H9 (cell line): Measurements from ENCODE around the gene TBXA2R. TPM values are rescaled to one million over a fixed set of nuclear protein-coding genes. Genes with fewer than 3 reads are reported as not detected.

Source experiments
- DNase-seq: peaks from one replicate; pipeline ENCODE4 v3.0.0-alpha.2; 2017
- H2AFZ ChIP-seq: one replicate; pipeline ENCODE4 v1.6.1; 2013; ENCODE audit warnings: mild to moderate bottlenecking, low read length, control low read depth, moderate library complexity
- H2AK5ac ChIP-seq: 2 replicates; pipeline ENCODE4 v1.6.1; 2013; ENCODE audit warnings: low read length, control low read depth, mixed read lengths; ENCODE audit not compliant: insufficient read length
- H2BK120ac ChIP-seq: one replicate; pipeline ENCODE4 v1.6.1; 2013; ENCODE audit warnings: low read depth, mild to moderate bottlenecking, low read length, control low read depth, inconsistent platforms; ENCODE audit not compliant: poor library complexity, severe bottlenecking
- H2BK12ac ChIP-seq: 2 replicates; pipeline ENCODE4 v1.6.1; 2013; ENCODE audit warnings: low read length, control low read depth, mixed read lengths, low read depth; ENCODE audit not compliant: insufficient read length
- H2BK15ac ChIP-seq: 2 replicates; pipeline ENCODE4 v1.6.1; 2013; ENCODE audit warnings: low read depth, low read length, control low read depth
- H2BK20ac ChIP-seq: one replicate; pipeline ENCODE4 v1.6.1; 2013; ENCODE audit warnings: low read depth, mild to moderate bottlenecking, low read length, control low read depth, inconsistent platforms; ENCODE audit not compliant: poor library complexity, severe bottlenecking
- H2BK5ac ChIP-seq: 2 replicates; pipeline ENCODE4 v1.6.1; 2013; ENCODE audit warnings: low read length, control low read depth, mixed read lengths; ENCODE audit not compliant: insufficient read length
- H3K14ac ChIP-seq: 2 replicates; pipeline ENCODE4 v1.6.1; 2013; ENCODE audit warnings: low read length, control low read depth; ENCODE audit not compliant: insufficient read depth
- H3K18ac ChIP-seq: 2 replicates; pipeline ENCODE4 v1.6.1; 2013; ENCODE audit warnings: low read depth, mild to moderate bottlenecking, mixed read lengths, low read length, control low read depth; ENCODE audit not compliant: insufficient read length
- H3K23ac ChIP-seq: 2 replicates; pipeline ENCODE4 v1.6.1; 2013; ENCODE audit warnings: low read length, control low read depth, mixed read lengths, low read depth; ENCODE audit not compliant: insufficient read length
- H3K23me2 ChIP-seq: 2 replicates; pipeline ENCODE4 v1.6.1; 2013; ENCODE audit warnings: low read depth, mild to moderate bottlenecking, mixed read lengths, low read length, control low read depth; ENCODE audit not compliant: insufficient read length, poor library complexity, severe bottlenecking
- H3K27ac ChIP-seq: 2 replicates; pipeline ENCODE4 v1.5.1; 2013; ENCODE audit warnings: low read length, control low read depth, mixed read lengths, low read depth; ENCODE audit not compliant: insufficient read length
- H3K27me3 ChIP-seq: 2 replicates; pipeline ENCODE4 v1.6.1; 2013; ENCODE audit warnings: low read length, control low read depth, inconsistent platforms; ENCODE audit not compliant: insufficient read depth
- H3K4ac ChIP-seq: 2 replicates; pipeline ENCODE4 v1.6.1; 2013; ENCODE audit warnings: low read depth, mild to moderate bottlenecking, control low read depth, inconsistent platforms, low read length, moderate library complexity
- H3K4me1 ChIP-seq: 2 replicates; pipeline ENCODE4 v1.6.1; 2013; ENCODE audit warnings: low read length, control low read depth, inconsistent platforms; ENCODE audit not compliant: insufficient read depth
- H3K4me2 ChIP-seq: 2 replicates; pipeline ENCODE4 v1.6.1; 2013; ENCODE audit warnings: low read length, control low read depth, mixed read lengths; ENCODE audit not compliant: insufficient read length, insufficient read depth
- H3K56ac ChIP-seq: 2 replicates; pipeline ENCODE4 v1.6.1; 2013; ENCODE audit warnings: low read depth, mild to moderate bottlenecking, mixed read lengths, low read length, control low read depth; ENCODE audit not compliant: insufficient read length
- H3K79me1 ChIP-seq: 2 replicates; pipeline ENCODE4 v1.6.1; 2013; ENCODE audit warnings: low read depth, mild to moderate bottlenecking, moderate library complexity, low read length, control low read depth, inconsistent platforms; ENCODE audit not compliant: insufficient read depth, poor library complexity, severe bottlenecking
- H3K79me2 ChIP-seq: 2 replicates; pipeline ENCODE4 v1.6.1; 2013; ENCODE audit warnings: low read length, control low read depth, inconsistent platforms; ENCODE audit not compliant: insufficient read depth
- H3K9ac ChIP-seq: 2 replicates; pipeline ENCODE4 v1.6.1; 2013; ENCODE audit warnings: low read length, control low read depth, mixed read lengths; ENCODE audit not compliant: insufficient read length; ENCODE audit errors: extremely low read depth
- H3K9me3 ChIP-seq: one replicate; pipeline ENCODE4 v1.6.1; 2013; ENCODE audit warnings: low read depth, low read length, inconsistent platforms; ENCODE audit not compliant: control insufficient read depth
- H3T11ph ChIP-seq: one replicate; pipeline ENCODE4 v1.6.1; 2013; ENCODE audit warnings: mild to moderate bottlenecking, low read length, control low read depth, inconsistent platforms
- H4K20me1 ChIP-seq: one replicate; pipeline ENCODE4 v1.6.1; 2013; ENCODE audit not compliant: control insufficient read depth, insufficient read length, insufficient read depth
- H4K5ac ChIP-seq: 2 replicates; pipeline ENCODE4 v1.6.1; 2013; ENCODE audit warnings: low read depth, mild to moderate bottlenecking, mixed read lengths, low read length, control low read depth; ENCODE audit not compliant: insufficient read length
- H4K8ac ChIP-seq: replicated peaks from 2 replicates; pipeline ENCODE4 v1.6.1; 2013; ENCODE audit warnings: low read length, control low read depth, mixed read lengths, low read depth; ENCODE audit not compliant: insufficient read length
- H4K91ac ChIP-seq: 2 replicates; pipeline ENCODE4 v1.6.1; 2013; ENCODE audit warnings: low read depth, mild to moderate bottlenecking, moderate library complexity, mixed read lengths, low read length, control low read depth; ENCODE audit not compliant: insufficient read length
- H3K27ac Mint-ChIP-seq, 3 experiments: 2 replicates in 2 of 3; 3 replicates in 1 of 3; pipeline ENCODE4 v1.8.0; 2020 to 2021; ENCODE audit warnings: mixed read lengths in 3 of 3, mild to moderate bottlenecking in 1 of 3, moderate library complexity in 1 of 3
- H3K27me3 Mint-ChIP-seq: 2 replicates; pipeline ENCODE4 v1.8.0; 2021; ENCODE audit warnings: low read depth, mild to moderate bottlenecking, moderate library complexity, mixed read lengths
- H3K36me3 Mint-ChIP-seq, 3 experiments: 2 replicates in 2 of 3; 3 replicates in 1 of 3; pipeline ENCODE4 v1.8.0; 2020 to 2021; ENCODE audit warnings: low read depth in 3 of 3, mixed read lengths in 3 of 3; ENCODE audit not compliant: insufficient read depth in 1 of 3
- H3K4me1 Mint-ChIP-seq, 2 experiments: 2 replicates each; pipeline ENCODE4 v1.8.0; 2020; ENCODE audit warnings: mixed read lengths in 2 of 2
- H3K4me3 Mint-ChIP-seq, 2 experiments: 2 replicates in 1 of 2; 3 replicates in 1 of 2; pipeline ENCODE4 v1.8.0; 2020 to 2021; ENCODE audit warnings: mild to moderate bottlenecking in 2 of 2, mixed read lengths in 2 of 2, moderate library complexity in 1 of 2
- H3K9me3 Mint-ChIP-seq, 2 experiments: 2 replicates in 1 of 2; 3 replicates in 1 of 2; pipeline ENCODE4 v1.8.0; 2020; ENCODE audit warnings: mild to moderate bottlenecking in 2 of 2, mixed read lengths in 2 of 2, moderate library complexity in 1 of 2
- WGBS: extraction: QIAGEN DNeasy Blood & Tissue Kit; methylation state at CpG from one replicate; pipeline ENCODE4 v1.1.7; 2013; ENCODE audit warnings: missing lambda C conversion rate, low lambda C conversion rate, mixed read lengths; ENCODE audit not compliant: insufficient read length; ENCODE audit errors: extremely low coverage; 5-methylcytosine and 5-hydroxymethylcytosine counted together
- total RNA-seq: library from RNA; stranded (reverse); gene quantifications from 2 replicates; pipeline ENCODE4 v1.2.1, GENCODE V29; 2021
- TF ChIP-seq, protein P1 (sequence below): fragments of 200-600 bp; sonication (generic); conservative IDR thresholded peaks from 3 replicates; pipeline ENCODE4 v1.8.0; 2021; ENCODE audit warnings: antibody characterized with exemption, mild to moderate bottlenecking

Gene TBXA2R
- total RNA-seq, 1 experiment from 2014 or later, result 0.63 TPM

DNA sequence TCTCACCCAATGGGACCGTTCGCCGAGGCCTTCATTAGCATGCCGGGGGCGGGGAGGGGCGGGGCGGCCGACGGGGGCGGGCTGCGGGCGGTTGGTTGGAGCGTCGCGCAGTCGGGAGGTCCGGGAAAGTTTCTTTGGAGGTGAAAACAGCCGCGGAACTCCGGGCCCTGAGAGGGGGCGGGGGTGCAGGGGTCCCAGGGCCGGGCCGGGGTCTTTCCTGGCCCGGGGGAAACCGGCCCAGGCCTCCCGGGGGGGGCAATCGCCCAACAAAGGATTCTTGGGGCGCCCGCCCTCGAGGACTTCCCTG is 33.9 kb downstream of the TBXA2R start, which contains the start of gene HMG20B:
Gene HMG20B (plus strand): TSS at position 90 of the 307 bp plus-strand sequence. CDS start 366 bp downstream, outside the sequence.
- Histone ChIP-seq H3K23ac (no peak within 1 kb of the TSS), H3K23me2 (peaks cover 9% of the 10 kb centered on the region), H2AFZ (no peak within 1 kb of the TSS), H3K79me2 (no peaks in the 10 kb centered on the region), H3T11ph (no peak within 1 kb of the TSS), H3K14ac (no peak within 1 kb of the TSS), H3K56ac (no peak within 1 kb of the TSS), H2BK12ac (no peak within 1 kb of the TSS), H2BK20ac (no peak within 1 kb of the TSS), H2BK15ac (no peak within 1 kb of the TSS), H2AK5ac (no peak within 1 kb of the TSS), H3K4ac (no peak within 1 kb of the TSS), H2BK120ac (no peak within 1 kb of the TSS), H4K8ac (no peak within 1 kb of the TSS), H3K4me1 (no peaks in the 10 kb centered on the region), H3K9me3 (no peaks in the 10 kb centered on the region), H3K4me2 (peak within 1 kb of the TSS; percentile 66), H3K27me3 (no peaks in the 10 kb centered on the region), H4K5ac (no peak within 1 kb of the TSS), H3K79me1 (no peaks in the 10 kb centered on the region), H3K27ac (no peak within 1 kb of the TSS), H4K91ac (no peak within 1 kb of the TSS), H2BK5ac (no peak within 1 kb of the TSS), H4K20me1 (no peaks in the 10 kb centered on the region), H3K9ac (peak within 1 kb of the TSS; percentile 4), H3K18ac (peak within 1 kb of the TSS; percentile 38)
- Mint-ChIP-seq H3K9me3 (no peaks in the 10 kb centered on the region; a peak in 1 of 5 replicates), H3K4me3 (peak within 1 kb of the TSS; percentile 73 to 87), H3K36me3 (peaks cover 8 to 10% (median 9%) of the 10 kb centered on the region in 3 experiments), H3K4me1 (peaks cover 13 to 24% of the 10 kb centered on the region in 2 experiments), H3K27me3 (peaks cover 6% of the 10 kb centered on the region), H3K27ac (peak within 1 kb of the TSS in 1 of 3 experiments; percentile 31; a peak in 2 of 7 replicates)
- no CpG with 5 or more reads among the region's 30 CpGs for WGBS
- DNase-seq, result no peak
- TF ChIP-seq, protein P1, sequence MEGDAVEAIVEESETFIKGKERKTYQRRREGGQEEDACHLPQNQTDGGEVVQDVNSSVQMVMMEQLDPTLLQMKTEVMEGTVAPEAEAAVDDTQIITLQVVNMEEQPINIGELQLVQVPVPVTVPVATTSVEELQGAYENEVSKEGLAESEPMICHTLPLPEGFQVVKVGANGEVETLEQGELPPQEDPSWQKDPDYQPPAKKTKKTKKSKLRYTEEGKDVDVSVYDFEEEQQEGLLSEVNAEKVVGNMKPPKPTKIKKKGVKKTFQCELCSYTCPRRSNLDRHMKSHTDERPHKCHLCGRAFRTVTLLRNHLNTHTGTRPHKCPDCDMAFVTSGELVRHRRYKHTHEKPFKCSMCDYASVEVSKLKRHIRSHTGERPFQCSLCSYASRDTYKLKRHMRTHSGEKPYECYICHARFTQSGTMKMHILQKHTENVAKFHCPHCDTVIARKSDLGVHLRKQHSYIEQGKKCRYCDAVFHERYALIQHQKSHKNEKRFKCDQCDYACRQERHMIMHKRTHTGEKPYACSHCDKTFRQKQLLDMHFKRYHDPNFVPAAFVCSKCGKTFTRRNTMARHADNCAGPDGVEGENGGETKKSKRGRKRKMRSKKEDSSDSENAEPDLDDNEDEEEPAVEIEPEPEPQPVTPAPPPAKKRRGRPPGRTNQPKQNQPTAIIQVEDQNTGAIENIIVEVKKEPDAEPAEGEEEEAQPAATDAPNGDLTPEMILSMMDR, result no peak
